Globus pallidus (tissue), 1 donor: ENCODE measurements around the gene MBD3.

Experiments
- DNase-seq: peaks from one replicate; pipeline ENCODE4 v3.0.0-alpha.2; 2015; ENCODE audit warnings: low spot score

Gene MBD3

GRCh38 chr19:1571358-1571757 is 21.3 kb downstream of the MBD3 start:
- DNase-seq: no peak

- no peak for DNase-seq
Measured at GRCh38 chr19:1570836-1571235, 21.8 kb downstream of the MBD3 start.

- no peak for DNase-seq
Measured at GRCh38 chr19:1569997-1570396, 22.7 kb downstream of the MBD3 start.

- DNase-seq: peak; percentile 63
Measured at GRCh38 chr19:1568320-1569019, 24.2 kb downstream of the MBD3 start, which contains the start of gene MEX3D. MEX3D (minus strand) TSS chr19:1568325; CDS start chr19:1568058, 267 bp downstream.

GRCh38 chr19:1567848-1568227 is 24.8 kb downstream of the MBD3 start:
- DNase-seq: no peak

GRCh38 chr19:1567116-1567847 is 25.4 kb downstream of the MBD3 start:
- DNase-seq: no peak

GRCh38 chr19:1566392-1567115 is 26.1 kb downstream of the MBD3 start:
- DNase-seq: peak; percentile 91

GRCh38 chr19:1563251-1563650 is 29.4 kb downstream of the MBD3 start:
- DNase-seq: no peak

- no peak for DNase-seq
Measured at GRCh38 chr19:1561236-1561842, 31.3 kb downstream of the MBD3 start.

- DNase-seq: no peak
Measured at GRCh38 chr19:1560286-1560882, 32.3 kb downstream of the MBD3 start.

GRCh38 chr19:1558552-1558951 is 34.1 kb downstream of the MBD3 start:
- DNase-seq: no peak

- no peak for DNase-seq
Measured at GRCh38 chr19:1556390-1557070, 36.1 kb downstream of the MBD3 start.

GRCh38 chr19:1555487-1556389 is 36.9 kb downstream of the MBD3 start:
- no peak for DNase-seq

- DNase-seq: no peak
Measured at GRCh38 chr19:1554968-1555367, 37.7 kb downstream of the MBD3 start.

- DNase-seq: no peak
Measured at GRCh38 chr19:1553415-1553814, 39.2 kb downstream of the MBD3 start.

- no peak for DNase-seq
Measured at GRCh38 chr19:1551068-1552040, 41.3 kb downstream of the MBD3 start.

- no peak for DNase-seq
Measured at GRCh38 chr19:1549332-1549945, 43.2 kb downstream of the MBD3 start.

GRCh38 chr19:1540365-1540925 is 52.2 kb downstream of the MBD3 start:
- no peak for DNase-seq
